HCT116 (cell line): ENCODE measurements around the gene DSG1. TPM values are rescaled to one million over a fixed set of nuclear protein-coding genes. Genes with fewer than 3 reads are reported as not detected.

Experiments
- ATAC-seq: fragments of 200-7000 bp; cut with Tn5 transposase; 2 replicates; pipeline ENCODE4 v1.9.1; 2020; ENCODE audit warnings: mild to moderate bottlenecking, moderate library complexity
- BruUV-seq: library from RNA; stranded (reverse); fragments of 400-500 nt; replicated peaks from 2 replicates; lab custom pipeline; 2021; lab: Mats Ljungman, UMichigan
- CTCF ChIA-PET: fragments of 300-600 bp; sonication (Branson Sonifier 250); formaldehyde crosslinking; loops from one replicate; lab custom pipeline; 2021; ENCODE audit warnings: antibody characterized with exemption; lab: Charles Lee
- POLR2A ChIA-PET: fragments of 300-600, 350-600 bp; sonication (Branson Sonifier 250); formaldehyde crosslinking; loops from one replicate; lab custom pipeline; 2021; ENCODE audit warnings: antibody characterized with exemption; lab: Charles Lee
- RAD21 ChIA-PET, 2 experiments: fragments of 300-600 bp; sonication (Branson Sonifier 250); formaldehyde crosslinking; loops; one replicate each; lab custom pipeline; 2023; ENCODE audit warnings: low total read pairs in 2 of 2; ENCODE audit not compliant: uncharacterized antibody in 2 of 2, unreplicated experiment in 2 of 2, low non-redundant PET in 1 of 2; lab: Charles Lee
- DNase-seq: peaks from one replicate; pipeline ENCODE4 v3.0.0-alpha.2; 2010; ENCODE audit warnings: low read depth, low spot score
- H2AFZ ChIP-seq: fragments of 200-600 bp; shearing (Covaris generic), sonication (generic); 2 replicates; pipeline ENCODE4 v1.6.1; 2017; ENCODE audit warnings: low read depth, mixed run types, mixed read lengths, antibody characterized with exemption, low read length; ENCODE audit not compliant: poor library complexity, severe bottlenecking
- H3K27ac ChIP-seq: 2 replicates; pipeline ENCODE4 v1.5.1; 2012; ENCODE audit warnings: low read depth, low read length
- H3K27me3 ChIP-seq: fragments of 200-600 bp; sonication (generic); 2 replicates; pipeline ENCODE4 v1.6.1; 2016; ENCODE audit warnings: mixed run types, low read length, mixed read lengths; ENCODE audit not compliant: insufficient read depth
- H3K36me3 ChIP-seq, 2 experiments: fragments of 200-500 bp in 1 of 2; fragments of 200-600 bp in 1 of 2; sonication (Bioruptor generic) in 1 of 2; sonication (generic) in 1 of 2; 2 replicates each; pipeline versions ENCODE4 v1.5.1 to v1.6.1; 2014 to 2016; ENCODE audit warnings: low read length in 2 of 2, inconsistent platforms in 1 of 2, mixed read lengths in 1 of 2, mixed run types in 1 of 2; ENCODE audit not compliant: insufficient read depth in 2 of 2, control insufficient read depth in 1 of 2
- H3K4me1 ChIP-seq, 2 experiments: fragments of 200-600 bp in 1 of 2; sonication (generic) in 1 of 2; 2 replicates each; pipeline versions ENCODE4 v1.5.1 to v1.6.1; 2012 to 2017; ENCODE audit warnings: low read length in 2 of 2, inconsistent platforms in 1 of 2, mild to moderate bottlenecking in 1 of 2, mixed read lengths in 1 of 2, mixed run types in 1 of 2, moderate library complexity in 1 of 2; ENCODE audit not compliant: insufficient read depth in 2 of 2, control insufficient read depth in 1 of 2
- H3K4me2 ChIP-seq: fragments of 200-600 bp; sonication (generic); 2 replicates; pipeline ENCODE4 v1.6.1; 2017; ENCODE audit warnings: mixed run types, low read length, mixed read lengths
- H3K4me3 ChIP-seq, 2 experiments: fragments of 200-600 bp in 1 of 2; sonication (generic) in 1 of 2; replicated peaks in 1 of 2; 2 replicates each; pipeline ENCODE4 v1.5.1; 2011 to 2016; ENCODE audit warnings: low read length in 2 of 2, control low read depth in 1 of 2, low read depth in 1 of 2, mild to moderate bottlenecking in 1 of 2, mixed read lengths in 1 of 2, mixed run types in 1 of 2
- H3K79me2 ChIP-seq: fragments of 200-600 bp; sonication (generic); 2 replicates; pipeline ENCODE4 v1.6.1; 2017; ENCODE audit warnings: mild to moderate bottlenecking, mixed run types, low read length, moderate library complexity, mixed read lengths; ENCODE audit not compliant: insufficient read depth
- H3K9ac ChIP-seq: fragments of 200-600 bp; sonication (generic); 2 replicates; pipeline ENCODE4 v1.6.1; 2016; ENCODE audit warnings: low read length, mixed read lengths
- H3K9me2 ChIP-seq: fragments of 200-600 bp; sonication (generic), shearing (Covaris generic); 2 replicates; pipeline ENCODE4 v1.6.1; 2017; ENCODE audit warnings: mixed run types, mild to moderate bottlenecking, moderate library complexity; ENCODE audit not compliant: insufficient read depth
- H3K9me3 ChIP-seq, 2 experiments: fragments of 200-500 bp in 1 of 2; fragments of 200-600 bp in 1 of 2; sonication (Bioruptor generic) in 1 of 2; sonication (generic) in 1 of 2; 2 replicates each; pipeline ENCODE4 v1.6.1; 2014 to 2017; ENCODE audit warnings: low read length in 2 of 2, mixed read lengths in 2 of 2, inconsistent platforms in 1 of 2, low read depth in 1 of 2, mild to moderate bottlenecking in 1 of 2, mixed run types in 1 of 2, moderate library complexity in 1 of 2; ENCODE audit not compliant: control insufficient read depth in 1 of 2, insufficient read depth in 1 of 2
- H4K20me1 ChIP-seq: fragments of 200-600 bp; sonication (generic), shearing (Covaris generic); 2 replicates; pipeline ENCODE4 v1.6.1; 2017; ENCODE audit warnings: mixed run types, mild to moderate bottlenecking, moderate library complexity; ENCODE audit not compliant: insufficient read depth
- CBX3 ChIP-seq: IDR thresholded peaks from 2 replicates; pipeline ENCODE4 v1.6.1; 2012; ENCODE audit warnings: low read depth
- CEBPB ChIP-seq: IDR thresholded peaks from 2 replicates; pipeline ENCODE4 v1.6.1; 2012; ENCODE audit warnings: low read depth
- EGR1 ChIP-seq: IDR thresholded peaks from 2 replicates; pipeline ENCODE4 v1.6.1; 2012; ENCODE audit warnings: low read depth
- ELF1 ChIP-seq: IDR thresholded peaks from 2 replicates; pipeline ENCODE4 v1.6.1; 2012; ENCODE audit warnings: low read depth, borderline replicate concordance
- FOSL1 ChIP-seq: IDR thresholded peaks from 2 replicates; pipeline ENCODE4 v1.6.1; 2012; ENCODE audit warnings: low read depth
- JUND ChIP-seq: IDR thresholded peaks from 2 replicates; pipeline ENCODE4 v1.6.1; 2012
- POLR2A ChIP-seq: IDR thresholded peaks from 2 replicates; pipeline ENCODE4 v1.7.0; 2011; ENCODE audit warnings: borderline replicate concordance; ENCODE audit not compliant: insufficient read depth, insufficient read length; ENCODE audit errors: extremely low read depth
- POLR2AphosphoS5 ChIP-seq: IDR thresholded peaks from 2 replicates; pipeline ENCODE4 v1.6.1; 2011; ENCODE audit warnings: mild to moderate bottlenecking, low read depth, low read length, moderate library complexity
- RAD21 ChIP-seq: IDR thresholded peaks from 2 replicates; pipeline ENCODE4 v1.6.1; 2012; ENCODE audit warnings: low read depth, mild to moderate bottlenecking
- SIN3A ChIP-seq: IDR thresholded peaks from 2 replicates; pipeline ENCODE4 v1.6.1; 2012; ENCODE audit warnings: low read depth
- SP1 ChIP-seq: IDR thresholded peaks from 2 replicates; pipeline ENCODE4 v1.6.1; 2012; ENCODE audit warnings: low read depth
- SRF ChIP-seq: IDR thresholded peaks from 2 replicates; pipeline ENCODE4 v1.6.1; 2012; ENCODE audit warnings: low read depth
- TCF7L2 ChIP-seq: IDR thresholded peaks from 2 replicates; pipeline ENCODE4 v1.7.0; 2011; ENCODE audit warnings: borderline replicate concordance, inconsistent platforms; ENCODE audit not compliant: insufficient read depth, insufficient read length; ENCODE audit errors: extremely low read depth
- YY1 ChIP-seq: IDR thresholded peaks from 2 replicates; pipeline ENCODE4 v1.6.1; 2011; ENCODE audit warnings: low read length, low read depth, moderate library complexity, mild to moderate bottlenecking; ENCODE audit not compliant: insufficient replicate concordance; ENCODE audit errors: extremely low read depth
- ZFX ChIP-seq: fragments of 450-650 bp; IDR thresholded peaks from 2 replicates; pipeline ENCODE4 v1.6.1; 2017
- ZNF274 ChIP-seq: fragments of 200-500 bp; sonication (Bioruptor generic); IDR thresholded peaks from 2 replicates; pipeline ENCODE4 v1.6.1; 2014; ENCODE audit warnings: mild to moderate bottlenecking, low read depth, low read length, inconsistent platforms
- intact Hi-C: fragments of 100-400 bp; cut with micrococcal nuclease; formaldehyde crosslinking; loops from 2 replicates; pipeline ENCODE4 v1.10.0; 2022
- total RNA-seq: library from RNA; stranded (reverse); gene quantifications from one replicate; pipeline ENCODE4 v1.2.1, GENCODE V29; 2021; ENCODE audit not compliant: unreplicated experiment
- TF ChIP-seq, protein P1 (sequence below): IDR thresholded peaks from 2 replicates; pipeline ENCODE4 v1.6.1; 2012
- TF ChIP-seq, protein P2 (sequence below), 3 experiments: fragments of 200-600 bp in 1 of 3; sonication (generic) in 1 of 3; IDR thresholded peaks in 2 of 3; conservative IDR thresholded peaks in 1 of 3; 2 replicates each; pipeline ENCODE4 v1.5.1; 2012 to 2017; ENCODE audit warnings: low read depth in 2 of 3, low read length in 2 of 3, antibody characterized with exemption in 1 of 3, borderline replicate concordance in 1 of 3, control low read depth in 1 of 3, mild to moderate bottlenecking in 1 of 3, mixed read lengths in 1 of 3, mixed run types in 1 of 3, moderate library complexity in 1 of 3; ENCODE audit not compliant: insufficient read depth in 1 of 3
- TF ChIP-seq, protein P3 (sequence below): IDR thresholded peaks from 2 replicates; pipeline ENCODE4 v1.6.1; 2012; ENCODE audit warnings: low read depth
- TF ChIP-seq, protein P4 (sequence below): IDR thresholded peaks from 2 replicates; pipeline ENCODE4 v1.6.1; 2011; ENCODE audit warnings: mild to moderate bottlenecking, low read length, moderate library complexity; ENCODE audit not compliant: insufficient replicate concordance; ENCODE audit errors: extremely low read depth

The DSG1 gene
- total RNA-seq, 1 experiment from 2014 or later = not detected

DNA sequence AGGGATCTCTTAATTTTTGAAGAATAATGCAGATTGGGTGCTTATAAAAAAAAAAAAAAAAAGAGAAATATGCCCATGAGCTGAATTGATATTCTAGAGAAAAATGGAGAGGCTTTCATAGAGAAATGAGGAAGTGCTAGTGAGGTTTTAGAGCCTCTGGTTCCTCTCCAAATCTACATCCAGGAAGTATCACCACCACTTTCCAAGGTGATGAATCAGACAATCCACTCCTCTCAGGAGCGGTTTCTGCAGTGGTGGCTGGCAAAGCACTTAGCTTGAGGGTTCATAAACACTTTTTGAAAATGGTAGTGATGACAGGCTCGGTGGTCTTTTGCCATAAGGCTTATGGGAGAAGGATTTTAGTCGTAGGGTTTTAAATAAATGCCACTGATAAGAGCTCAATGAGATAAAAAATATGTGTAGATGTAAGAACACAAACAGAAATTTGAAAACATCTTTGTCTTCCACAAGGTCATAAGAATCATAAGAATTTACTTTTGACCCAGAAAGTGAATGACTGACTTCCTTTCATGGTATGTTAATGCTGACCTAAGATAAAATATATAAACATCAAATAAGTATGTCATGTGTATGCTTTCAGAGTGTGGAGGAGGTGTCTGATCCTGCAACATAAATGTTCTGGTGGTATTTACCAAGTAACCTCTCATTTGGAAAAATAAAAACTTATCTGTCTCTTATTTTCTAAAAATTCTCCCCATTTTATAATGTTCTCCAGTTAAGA, 42.1 kb upstream of the DSG1 start:
- H3K4me1 ChIP-seq = peaks cover 22 to 26% of the 10 kb centered on the region in 2 experiments
- H3K27me3 ChIP-seq = no peaks in the 10 kb centered on the region
- intact Hi-C loops = loop anchor here (5.0 kb wide), 1 partner anchor 121 kb away; no protein-coding TSS in a partner anchor
- H3K4me2 ChIP-seq = peak overlapping the region; percentile 67
- no TSS peak for BruUV-seq
- H3K9ac ChIP-seq = peak overlapping the region; percentile 28; the same call in 1 of the 2 replicates
- H3K36me3 ChIP-seq = no peaks in the 10 kb centered on the region
- ATAC-seq = peak; percentile 74
- H4K20me1 ChIP-seq = no peaks in the 10 kb centered on the region
- CTCF ChIA-PET = no interaction called here
- POLR2A ChIA-PET = no interaction called here
- no peaks in the 10 kb centered on the region for H3K9me2 ChIP-seq
- H3K79me2 ChIP-seq = no peaks in the 10 kb centered on the region
- H3K27ac ChIP-seq = peak overlapping the region; percentile 6; the same call in 1 of the 2 replicates
- peak overlapping the region in 1 of 2 experiments; percentile 27; a peak in 1 of 4 replicates for H3K4me3 ChIP-seq
- H3K9me3 ChIP-seq = no peaks in the 10 kb centered on the region
- RAD21 ChIA-PET = no interaction called here
- DNase-seq = peak; percentile 18
- peak overlapping the region; percentile 92 for H2AFZ ChIP-seq
- TF ChIP-seq, protein P1, sequence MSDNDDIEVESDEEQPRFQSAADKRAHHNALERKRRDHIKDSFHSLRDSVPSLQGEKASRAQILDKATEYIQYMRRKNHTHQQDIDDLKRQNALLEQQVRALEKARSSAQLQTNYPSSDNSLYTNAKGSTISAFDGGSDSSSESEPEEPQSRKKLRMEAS = no peak
- TF ChIP-seq, protein P2, sequence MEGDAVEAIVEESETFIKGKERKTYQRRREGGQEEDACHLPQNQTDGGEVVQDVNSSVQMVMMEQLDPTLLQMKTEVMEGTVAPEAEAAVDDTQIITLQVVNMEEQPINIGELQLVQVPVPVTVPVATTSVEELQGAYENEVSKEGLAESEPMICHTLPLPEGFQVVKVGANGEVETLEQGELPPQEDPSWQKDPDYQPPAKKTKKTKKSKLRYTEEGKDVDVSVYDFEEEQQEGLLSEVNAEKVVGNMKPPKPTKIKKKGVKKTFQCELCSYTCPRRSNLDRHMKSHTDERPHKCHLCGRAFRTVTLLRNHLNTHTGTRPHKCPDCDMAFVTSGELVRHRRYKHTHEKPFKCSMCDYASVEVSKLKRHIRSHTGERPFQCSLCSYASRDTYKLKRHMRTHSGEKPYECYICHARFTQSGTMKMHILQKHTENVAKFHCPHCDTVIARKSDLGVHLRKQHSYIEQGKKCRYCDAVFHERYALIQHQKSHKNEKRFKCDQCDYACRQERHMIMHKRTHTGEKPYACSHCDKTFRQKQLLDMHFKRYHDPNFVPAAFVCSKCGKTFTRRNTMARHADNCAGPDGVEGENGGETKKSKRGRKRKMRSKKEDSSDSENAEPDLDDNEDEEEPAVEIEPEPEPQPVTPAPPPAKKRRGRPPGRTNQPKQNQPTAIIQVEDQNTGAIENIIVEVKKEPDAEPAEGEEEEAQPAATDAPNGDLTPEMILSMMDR (IDR thresholded peaks at IDR 0.05 in 2 of 3, conservative IDR thresholded peaks at IDR 0.05 in 1 of 3; ENCODE audit: borderline replicate concordance in 1 of 3, insufficient read depth in 1 of 3, low read depth in 2 of 3, low read length in 2 of 3) = no peak
- TF ChIP-seq SRF = no peak
- TF ChIP-seq RAD21 = peak; percentile 5; the same call in 1 of the 2 replicates
- TF ChIP-seq SP1 = peak; percentile 58
- TF ChIP-seq ZFX = no peak
- no peak for TF ChIP-seq EGR1
- 0 out of 2 replicates have a peak, but pooled peaks have one; percentile 11 for TF ChIP-seq CBX3
- no peak for TF ChIP-seq POLR2AphosphoS5
- TF ChIP-seq ELF1 = peak; percentile 49
- TF ChIP-seq, protein P3, sequence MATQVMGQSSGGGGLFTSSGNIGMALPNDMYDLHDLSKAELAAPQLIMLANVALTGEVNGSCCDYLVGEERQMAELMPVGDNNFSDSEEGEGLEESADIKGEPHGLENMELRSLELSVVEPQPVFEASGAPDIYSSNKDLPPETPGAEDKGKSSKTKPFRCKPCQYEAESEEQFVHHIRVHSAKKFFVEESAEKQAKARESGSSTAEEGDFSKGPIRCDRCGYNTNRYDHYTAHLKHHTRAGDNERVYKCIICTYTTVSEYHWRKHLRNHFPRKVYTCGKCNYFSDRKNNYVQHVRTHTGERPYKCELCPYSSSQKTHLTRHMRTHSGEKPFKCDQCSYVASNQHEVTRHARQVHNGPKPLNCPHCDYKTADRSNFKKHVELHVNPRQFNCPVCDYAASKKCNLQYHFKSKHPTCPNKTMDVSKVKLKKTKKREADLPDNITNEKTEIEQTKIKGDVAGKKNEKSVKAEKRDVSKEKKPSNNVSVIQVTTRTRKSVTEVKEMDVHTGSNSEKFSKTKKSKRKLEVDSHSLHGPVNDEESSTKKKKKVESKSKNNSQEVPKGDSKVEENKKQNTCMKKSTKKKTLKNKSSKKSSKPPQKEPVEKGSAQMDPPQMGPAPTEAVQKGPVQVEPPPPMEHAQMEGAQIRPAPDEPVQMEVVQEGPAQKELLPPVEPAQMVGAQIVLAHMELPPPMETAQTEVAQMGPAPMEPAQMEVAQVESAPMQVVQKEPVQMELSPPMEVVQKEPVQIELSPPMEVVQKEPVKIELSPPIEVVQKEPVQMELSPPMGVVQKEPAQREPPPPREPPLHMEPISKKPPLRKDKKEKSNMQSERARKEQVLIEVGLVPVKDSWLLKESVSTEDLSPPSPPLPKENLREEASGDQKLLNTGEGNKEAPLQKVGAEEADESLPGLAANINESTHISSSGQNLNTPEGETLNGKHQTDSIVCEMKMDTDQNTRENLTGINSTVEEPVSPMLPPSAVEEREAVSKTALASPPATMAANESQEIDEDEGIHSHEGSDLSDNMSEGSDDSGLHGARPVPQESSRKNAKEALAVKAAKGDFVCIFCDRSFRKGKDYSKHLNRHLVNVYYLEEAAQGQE = no peak
- TF ChIP-seq TCF7L2 = no peak
- TF ChIP-seq, protein P4, sequence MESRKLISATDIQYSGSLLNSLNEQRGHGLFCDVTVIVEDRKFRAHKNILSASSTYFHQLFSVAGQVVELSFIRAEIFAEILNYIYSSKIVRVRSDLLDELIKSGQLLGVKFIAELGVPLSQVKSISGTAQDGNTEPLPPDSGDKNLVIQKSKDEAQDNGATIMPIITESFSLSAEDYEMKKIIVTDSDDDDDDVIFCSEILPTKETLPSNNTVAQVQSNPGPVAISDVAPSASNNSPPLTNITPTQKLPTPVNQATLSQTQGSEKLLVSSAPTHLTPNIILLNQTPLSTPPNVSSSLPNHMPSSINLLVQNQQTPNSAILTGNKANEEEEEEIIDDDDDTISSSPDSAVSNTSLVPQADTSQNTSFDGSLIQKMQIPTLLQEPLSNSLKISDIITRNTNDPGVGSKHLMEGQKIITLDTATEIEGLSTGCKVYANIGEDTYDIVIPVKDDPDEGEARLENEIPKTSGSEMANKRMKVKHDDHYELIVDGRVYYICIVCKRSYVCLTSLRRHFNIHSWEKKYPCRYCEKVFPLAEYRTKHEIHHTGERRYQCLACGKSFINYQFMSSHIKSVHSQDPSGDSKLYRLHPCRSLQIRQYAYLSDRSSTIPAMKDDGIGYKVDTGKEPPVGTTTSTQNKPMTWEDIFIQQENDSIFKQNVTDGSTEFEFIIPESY = no peak
- TF ChIP-seq POLR2A = no peak
- no peak for TF ChIP-seq SIN3A
- TF ChIP-seq JUND = peak; percentile 52; the same call in 1 of the 2 replicates
- TF ChIP-seq ZNF274 = no peak
- TF ChIP-seq CEBPB = no peak
- TF ChIP-seq YY1 = no peak
- TF ChIP-seq FOSL1 = peak; percentile 47; the same call in 1 of the 2 replicates
